Measurements from ENCODE around the gene MRPL14.

The MRPL14 gene

GRCh38 chr6:44078219-44078826 lies 48.9 kb downstream of the MRPL14 start:
- no peak for DNase-seq

DNA sequence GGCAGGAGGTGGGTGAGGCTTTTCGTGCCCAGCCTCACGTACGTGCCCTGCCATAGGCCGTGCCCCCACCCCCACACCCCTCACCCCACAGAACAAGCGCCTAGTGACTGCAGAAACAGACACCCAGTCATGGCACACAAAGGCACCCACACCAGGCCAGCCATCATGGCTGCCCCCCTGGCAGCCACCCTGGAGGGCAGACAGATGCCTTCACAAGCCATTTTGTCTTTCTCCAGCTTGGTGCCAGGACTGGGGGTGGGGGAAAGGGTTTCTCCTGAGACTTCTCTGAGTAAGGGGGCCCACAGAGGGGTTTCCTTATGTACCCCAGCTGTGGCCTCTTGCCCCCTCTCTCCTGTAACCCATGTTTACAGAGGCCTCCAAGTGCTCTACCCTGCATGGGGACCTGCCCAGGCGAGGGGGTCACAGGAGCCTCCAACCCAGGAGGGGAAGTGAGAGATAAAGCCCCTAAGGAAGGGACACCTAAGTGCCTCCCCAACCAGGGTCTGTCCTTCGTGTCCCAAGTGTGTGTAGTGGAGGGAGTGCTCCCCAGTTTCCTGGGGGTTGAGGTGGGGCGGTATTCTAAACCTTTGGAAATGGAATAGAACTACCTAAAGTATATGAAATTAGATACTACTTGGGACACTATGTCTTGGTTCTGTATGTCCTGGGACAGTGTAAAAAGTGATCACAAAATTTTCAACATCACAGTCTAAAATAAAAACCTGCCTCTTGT lies 49.9 kb downstream of the MRPL14 start:
- no peak for DNase-seq

GRCh38 chr6:44076356-44077213 lies 50.7 kb downstream of the MRPL14 start:
- no peak for DNase-seq

GRCh38 chr6:44075647-44076355 lies 51.5 kb downstream of the MRPL14 start:
- no peak for DNase-seq

DNA sequence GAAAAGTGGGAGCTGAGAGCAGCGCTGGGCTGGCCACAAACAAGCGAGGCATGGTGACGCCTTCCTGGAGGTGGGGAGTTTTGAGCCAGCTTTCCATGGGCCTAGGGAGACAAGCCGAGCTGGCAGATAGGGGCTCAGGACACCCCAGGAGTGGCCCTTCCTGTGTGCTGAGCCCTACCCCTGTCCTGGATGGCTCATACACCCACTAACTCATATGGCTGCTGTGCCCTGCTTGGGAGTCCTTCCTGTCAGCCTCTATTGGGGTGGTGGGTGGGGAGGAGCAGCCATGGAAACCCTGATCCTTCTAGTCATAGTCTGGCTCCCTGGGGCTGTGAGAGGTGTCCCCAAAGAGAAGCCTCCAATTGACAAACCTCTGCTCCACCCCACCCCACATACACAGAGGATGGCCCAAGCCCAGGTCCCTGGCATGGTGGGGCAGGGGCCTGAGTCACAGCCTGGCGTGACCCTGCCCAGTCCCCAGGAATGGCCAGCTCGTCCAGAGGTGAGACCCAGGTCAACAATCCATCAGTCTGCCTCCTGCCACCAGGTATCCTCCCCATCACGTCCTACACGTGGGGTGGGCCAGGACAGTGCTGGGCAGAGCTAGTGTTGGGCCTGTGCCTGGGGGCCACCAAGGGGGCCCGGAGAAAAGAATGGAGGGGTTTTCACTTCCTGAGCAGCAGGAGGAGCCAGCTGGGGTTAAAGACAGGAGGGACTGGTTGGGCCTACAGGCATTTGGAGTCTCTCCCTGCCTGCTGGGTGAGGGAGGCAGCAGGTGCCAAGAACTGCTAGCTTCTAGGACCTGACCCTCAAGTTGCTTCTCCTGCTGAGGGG lies 52.2 kb downstream of the MRPL14 start:
- no peak for DNase-seq

GRCh38 chr6:44074439-44074812 lies 52.8 kb downstream of the MRPL14 start:
- DNase-seq = no peak

- DNase-seq = no peak
Measured at GRCh38 chr6:44073612-44074438, 53.4 kb downstream of the MRPL14 start.

DNA sequence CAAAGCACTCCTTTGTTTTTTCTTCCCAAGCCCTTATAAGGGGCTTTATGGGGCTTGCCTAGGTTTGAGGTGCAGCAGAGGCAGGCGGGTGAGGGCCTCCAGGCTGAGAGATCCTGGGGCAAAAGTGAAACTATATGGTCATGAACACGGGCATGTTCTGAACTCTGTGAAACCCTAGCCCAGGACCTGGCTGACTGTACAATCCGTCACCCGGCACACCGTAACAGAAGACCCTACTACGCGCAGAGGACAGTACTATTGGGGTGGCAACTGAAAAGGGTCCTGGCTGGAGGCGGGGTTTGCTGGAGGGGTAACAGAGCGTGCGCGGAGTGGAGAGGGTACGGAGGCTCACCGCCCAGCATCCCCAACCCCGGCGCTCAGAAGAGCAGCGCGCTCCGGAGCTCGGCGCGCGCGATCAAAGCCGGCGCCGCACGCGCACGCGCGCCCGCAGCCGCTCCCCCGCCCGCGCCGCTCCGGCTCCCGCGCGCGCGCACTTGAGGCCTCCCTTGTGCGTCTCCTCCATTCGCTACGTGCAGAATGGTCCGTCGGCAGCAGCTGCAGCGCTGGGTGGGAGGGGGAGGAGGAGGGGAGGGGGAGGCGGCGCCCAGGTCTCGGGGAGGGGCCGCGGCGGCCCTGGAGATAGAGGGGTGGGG lies 54.2 kb downstream of the MRPL14 start:
- no peak for DNase-seq

DNA sequence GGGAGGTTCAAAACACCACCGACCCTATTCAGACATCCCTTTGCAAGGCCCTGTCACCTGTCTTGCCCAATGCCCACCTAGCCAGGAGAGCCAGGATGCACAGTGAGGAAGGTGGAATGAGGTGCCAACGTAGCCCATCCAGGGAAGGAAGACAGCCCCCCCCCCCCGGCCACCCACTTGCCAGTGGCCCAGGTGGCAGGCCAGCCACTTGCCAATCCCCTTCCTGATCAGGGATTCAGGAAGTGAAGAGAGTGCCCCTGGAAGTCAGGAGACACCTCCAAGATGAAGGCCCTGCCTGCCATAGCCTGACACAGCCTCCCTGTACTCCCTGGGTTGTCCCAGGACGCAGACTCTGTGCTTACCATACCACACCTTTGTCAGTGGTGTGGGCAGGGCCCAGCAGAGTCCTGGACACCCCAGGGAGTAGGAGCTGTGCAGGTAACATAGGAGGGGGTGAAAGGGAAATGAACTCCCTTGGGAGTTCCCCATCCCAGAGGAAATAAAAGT lies 54.7 kb downstream of the MRPL14 start:
- DNase-seq = no peak

DNA sequence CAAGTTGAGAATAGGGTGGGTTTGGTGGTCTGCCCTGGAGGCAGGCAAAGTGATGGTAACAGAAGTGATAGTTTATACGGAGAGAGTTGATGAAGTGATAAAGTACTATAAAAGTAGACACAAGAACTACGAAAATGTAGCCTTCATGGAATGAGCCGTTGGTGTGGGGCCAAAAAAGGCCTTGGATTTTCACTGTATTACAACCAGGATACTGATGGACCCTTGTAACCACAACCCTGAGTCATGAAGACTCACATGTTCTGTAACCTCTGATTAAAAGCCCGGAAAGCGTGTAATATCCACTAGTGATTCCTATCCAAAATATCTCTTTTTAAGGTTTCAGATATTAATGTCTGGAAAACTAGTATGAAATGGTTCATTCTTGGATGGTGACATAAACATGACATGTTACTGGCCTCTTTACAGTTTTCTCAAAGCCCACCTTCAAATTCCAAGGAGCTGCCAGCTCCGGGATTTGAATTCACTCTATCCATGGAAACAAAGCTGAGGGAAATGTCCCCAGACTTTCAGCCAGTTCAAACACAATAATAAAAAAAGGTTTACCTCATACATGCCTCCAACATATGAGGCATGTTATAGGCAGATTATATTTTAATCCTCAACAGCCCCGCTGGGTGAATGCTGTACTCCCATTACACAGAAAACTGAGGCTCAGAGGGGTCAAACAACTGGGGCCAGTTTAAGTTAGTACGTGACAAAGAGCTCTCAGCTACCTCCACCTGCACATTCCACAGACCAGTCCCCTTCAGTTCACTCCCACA lies 55.4 kb downstream of the MRPL14 start:
- no peak for DNase-seq

DNA sequence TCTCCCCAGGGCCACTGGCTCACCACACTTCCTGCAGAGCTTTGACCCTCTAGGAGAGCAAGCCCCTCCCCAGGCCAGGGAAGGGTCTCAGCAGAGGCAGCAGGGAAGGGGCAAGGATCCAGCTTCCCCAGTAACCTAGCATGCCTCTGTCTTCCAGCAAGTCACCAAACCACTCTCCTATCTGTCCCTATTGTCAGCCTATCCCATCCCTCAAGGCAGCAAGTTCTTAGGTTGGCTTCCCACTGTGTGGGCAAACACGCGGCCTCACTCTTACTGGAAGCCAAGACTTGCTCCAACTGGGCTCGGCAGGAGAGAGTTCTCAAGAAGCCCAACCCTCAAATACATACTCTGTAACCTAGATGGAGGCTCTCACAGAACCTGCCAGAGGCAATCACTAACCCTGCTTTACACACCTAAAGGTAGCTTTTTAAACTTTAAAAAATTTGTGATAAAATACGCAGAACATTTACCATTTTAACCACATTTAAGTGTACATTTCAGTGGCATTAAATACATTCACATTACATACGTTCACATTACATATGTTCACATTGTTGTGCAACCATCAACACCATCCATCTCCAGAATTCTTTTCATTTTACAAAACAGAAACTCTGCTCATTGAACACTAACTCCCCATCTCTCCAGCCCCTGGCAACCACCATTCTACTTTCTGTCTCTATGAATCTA lies 58.5 kb downstream of the MRPL14 start:
- DNase-seq = no peak

GRCh38 chr6:44067173-44068139 lies 59.8 kb downstream of the MRPL14 start:
- no peak for DNase-seq

GRCh38 chr6:44066394-44067172 lies 60.7 kb downstream of the MRPL14 start:
- DNase-seq = no peak

- DNase-seq = no peak
Measured at GRCh38 chr6:44065443-44066140, 61.7 kb downstream of the MRPL14 start.

GRCh38 chr6:44064948-44065272 lies 62.3 kb downstream of the MRPL14 start:
- no peak for DNase-seq
